T-helper 1 cell treated with Interleukin-12 subunit alpha and Interleukin-12 subunit beta and Interleukin-4 antibody, amounts not matched to agents 30 ng/mL and 1 ng/mL, for 36 hours (primary cell): ENCODE data around the gene HYCC2. TPM values are rescaled to one million over a fixed set of nuclear protein-coding genes. Genes with fewer than 3 reads are reported as not detected.

Experiments
- total RNA-seq: library from RNA; stranded (reverse); gene quantifications from 2 replicates; pipeline ENCODE4 v1.2.3, GENCODE V29; 2022

Gene HYCC2
- total RNA-seq, 1 donor from 2014 or later, result 37.8 TPM

Other genes starting within 250 kb of the HYCC2 start
- 111 and 115 TPM in 2 replicates for gene CLK1, start 207.0 kb downstream of the HYCC2 start, total RNA-seq
- 37.7 and 41.4 TPM in 2 replicates for gene PPIL3, start 182.6 kb downstream of the HYCC2 start, total RNA-seq
- 26.1 and 27.8 TPM in 2 replicates for gene NIF3L1, start 182.3 kb downstream of the HYCC2 start, total RNA-seq
- gene ORC2, start 108.0 kb downstream of the HYCC2 start, total RNA-seq, result 46.7 and 51.2 TPM in 2 replicates
- 113 and 120 TPM in 2 replicates for gene NDUFB3, start 330 bp upstream of the HYCC2 start, total RNA-seq
- 310 and 313 TPM in 2 replicates for gene CFLAR, start 44.5 kb upstream of the HYCC2 start, total RNA-seq
- 33.5 and 33.9 TPM in 2 replicates for gene CASP10, start 111.5 kb upstream of the HYCC2 start, total RNA-seq
- gene CASP8, start 188.9 kb upstream of the HYCC2 start, total RNA-seq, result 107 and 120 TPM in 2 replicates